ENCODE data around the gene EIF3I. TPM values are rescaled to one million over a fixed set of nuclear protein-coding genes. Genes with fewer than 3 reads are reported as not detected.

The EIF3I gene
- total and polyA plus RNA-seq, 2 of the 13 experiments (the other 11 are each of a cell fraction or from before 2014, with no cell fraction given): 210 to 223 TPM

- no peak for TF ChIP-seq SRY (CRISPR knock-in tag; IDR thresholded peaks at IDR 0.05)
- TF ChIP-seq, protein P1, sequence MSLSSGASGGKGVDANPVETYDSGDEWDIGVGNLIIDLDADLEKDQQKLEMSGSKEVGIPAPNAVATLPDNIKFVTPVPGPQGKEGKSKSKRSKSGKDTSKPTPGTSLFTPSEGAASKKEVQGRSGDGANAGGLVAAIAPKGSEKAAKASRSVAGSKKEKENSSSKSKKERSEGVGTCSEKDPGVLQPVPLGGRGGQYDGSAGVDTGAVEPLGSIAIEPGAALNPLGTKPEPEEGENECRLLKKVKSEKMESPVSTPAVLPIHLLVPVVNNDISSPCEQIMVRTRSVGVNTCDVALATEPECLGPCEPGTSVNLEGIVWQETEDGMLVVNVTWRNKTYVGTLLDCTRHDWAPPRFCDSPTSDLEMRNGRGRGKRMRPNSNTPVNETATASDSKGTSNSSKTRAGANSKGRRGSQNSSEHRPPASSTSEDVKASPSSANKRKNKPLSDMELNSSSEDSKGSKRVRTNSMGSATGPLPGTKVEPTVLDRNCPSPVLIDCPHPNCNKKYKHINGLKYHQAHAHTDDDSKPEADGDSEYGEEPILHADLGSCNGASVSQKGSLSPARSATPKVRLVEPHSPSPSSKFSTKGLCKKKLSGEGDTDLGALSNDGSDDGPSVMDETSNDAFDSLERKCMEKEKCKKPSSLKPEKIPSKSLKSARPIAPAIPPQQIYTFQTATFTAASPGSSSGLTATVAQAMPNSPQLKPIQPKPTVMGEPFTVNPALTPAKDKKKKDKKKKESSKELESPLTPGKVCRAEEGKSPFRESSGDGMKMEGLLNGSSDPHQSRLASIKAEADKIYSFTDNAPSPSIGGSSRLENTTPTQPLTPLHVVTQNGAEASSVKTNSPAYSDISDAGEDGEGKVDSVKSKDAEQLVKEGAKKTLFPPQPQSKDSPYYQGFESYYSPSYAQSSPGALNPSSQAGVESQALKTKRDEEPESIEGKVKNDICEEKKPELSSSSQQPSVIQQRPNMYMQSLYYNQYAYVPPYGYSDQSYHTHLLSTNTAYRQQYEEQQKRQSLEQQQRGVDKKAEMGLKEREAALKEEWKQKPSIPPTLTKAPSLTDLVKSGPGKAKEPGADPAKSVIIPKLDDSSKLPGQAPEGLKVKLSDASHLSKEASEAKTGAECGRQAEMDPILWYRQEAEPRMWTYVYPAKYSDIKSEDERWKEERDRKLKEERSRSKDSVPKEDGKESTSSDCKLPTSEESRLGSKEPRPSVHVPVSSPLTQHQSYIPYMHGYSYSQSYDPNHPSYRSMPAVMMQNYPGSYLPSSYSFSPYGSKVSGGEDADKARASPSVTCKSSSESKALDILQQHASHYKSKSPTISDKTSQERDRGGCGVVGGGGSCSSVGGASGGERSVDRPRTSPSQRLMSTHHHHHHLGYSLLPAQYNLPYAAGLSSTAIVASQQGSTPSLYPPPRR (CRISPR knock-in tag; IDR thresholded peaks at IDR 0.05; ENCODE audit: borderline replicate concordance): no peak
- 0 out of 2 replicates have a peak, but pooled peaks have one; percentile 47 for TF ChIP-seq ZNF749 (CRISPR knock-in tag; IDR thresholded peaks at IDR 0.05; ENCODE audit: borderline replicate concordance)
- TF ChIP-seq ZNF331 (CRISPR knock-in tag; IDR thresholded peaks at IDR 0.05): peak; percentile 59; the same call in 1 of the 2 replicates
- TF ChIP-seq MATR3 (CRISPR knock-in tag; IDR thresholded peaks at IDR 0.05): no peak
- TF ChIP-seq ONECUT2 (CRISPR knock-in tag; IDR thresholded peaks at IDR 0.05): no peak
- TF ChIP-seq ZNF136 (CRISPR knock-in tag; IDR thresholded peaks at IDR 0.05; ENCODE audit: low read depth): no peak
- TF ChIP-seq PHF5A (CRISPR knock-in tag; IDR thresholded peaks at IDR 0.05; ENCODE audit: low read depth, unreplicated experiment): no peak
- no peak for TF ChIP-seq ZNF737 (CRISPR knock-in tag; IDR thresholded peaks at IDR 0.05; ENCODE audit: borderline replicate concordance)
- no peak for TF ChIP-seq MTF1 (CRISPR knock-in tag; IDR thresholded peaks at IDR 0.05)
- TF ChIP-seq NRL (CRISPR knock-in tag; IDR thresholded peaks at IDR 0.05; ENCODE audit: borderline replicate concordance): no peak; the same call in 1 of the 2 replicates
- no peak; the same call in 1 of the 2 replicates for TF ChIP-seq HOXA9 (CRISPR knock-in tag; IDR thresholded peaks at IDR 0.05; ENCODE audit: borderline replicate concordance)
- no peak for TF ChIP-seq DR1 (CRISPR knock-in tag; IDR thresholded peaks at IDR 0.05)
- TF ChIP-seq ZNF235 (CRISPR knock-in tag; IDR thresholded peaks at IDR 0.05; ENCODE audit: borderline replicate concordance): no peak
- TF ChIP-seq ZNF17 (CRISPR knock-in tag; IDR thresholded peaks at IDR 0.05): no peak
- TF ChIP-seq ZNF251 (CRISPR knock-in tag; IDR thresholded peaks at IDR 0.05): no peak
- TF ChIP-seq FOXM1 (CRISPR knock-in tag; IDR thresholded peaks at IDR 0.05): no peak
- no peak for TF ChIP-seq LCORL (IDR thresholded peaks at IDR 0.05)
- TF ChIP-seq LCORL (CRISPR knock-in tag; IDR thresholded peaks at IDR 0.05): peak; percentile 55; the same call in 1 of the 2 replicates
- no peak for TF ChIP-seq MBNL3 (CRISPR knock-in tag; conservative IDR thresholded peaks at IDR 0.05)
- TF ChIP-seq ZFX (CRISPR knock-in tag; IDR thresholded peaks at IDR 0.05; ENCODE audit: low read depth): peak; percentile 72; the same call in 1 of the 2 replicates
- no peak for TF ChIP-seq POLR2A (IDR thresholded peaks at IDR 0.05; ENCODE audit: insufficient read depth in 1 of 2, low read depth in 2 of 2, low read length in 2 of 2)
- peak; percentile 45; the same call in 1 of the 2 replicates for TF ChIP-seq BCL6 (CRISPR knock-in tag; IDR thresholded peaks at IDR 0.05)
- TF ChIP-seq MAF1 (CRISPR knock-in tag; IDR thresholded peaks at IDR 0.05; ENCODE audit: borderline replicate concordance): no peak
- TF ChIP-seq NCOR1 (IDR thresholded peaks at IDR 0.05; ENCODE audit: borderline replicate concordance, low read length): no peak
- TF ChIP-seq ZNF773 (CRISPR knock-in tag; IDR thresholded peaks at IDR 0.05; ENCODE audit: borderline replicate concordance): no peak
- peak; percentile 76; the same call in 1 of the 2 replicates for TF ChIP-seq KDM2A (CRISPR knock-in tag; IDR thresholded peaks at IDR 0.05; ENCODE audit: borderline replicate concordance, low read depth)
- no peak for TF ChIP-seq ZFP62 (CRISPR knock-in tag; IDR thresholded peaks at IDR 0.05)
Measured at GRCh38 chr1:32247983-32248889, 26.0 kb downstream of the EIF3I start (continued).

All from HepG2 (cell line).